NCI-H446 (cell line): ENCODE results near the gene ZNF408.
"Not testable (repeated sequence)": the region's sequence is repeated elsewhere in the genome, so short reads cannot be mapped to it uniquely, and the experiment has no call there.

ENCODE experiments used
- DNase-seq, 2 experiments: peaks; one replicate each; lab custom pipeline; 2025; lab: John Stamatoyannopoulos, UW

Gene ZNF408

GRCh38 chr11:46700241-46701077 lies at the start of gene ZNF408, which contains the start of gene ARHGAP1:
TSS of gene ZNF408 (plus strand) at chr11:46701031. CDS start at chr11:46701048, 17 bp downstream.
TSS of gene ARHGAP1 (minus strand) at chr11:46700619. CDS start at chr11:46696107, 4,512 bp downstream.
- peak; percentile 99 for DNase-seq

- no peak for DNase-seq
These were observed 45.2 kb upstream of the ZNF408 start for GRCh38 chr11:46655631-46656030.

GRCh38 chr11:46657186-46657585 lies 43.6 kb upstream of the ZNF408 start:
- DNase-seq, result no peak

- DNase-seq, result no peak
These were observed 42.6 kb upstream of the ZNF408 start for GRCh38 chr11:46658259-46658658.

GRCh38 chr11:46659908-46660307 lies 40.9 kb upstream of the ZNF408 start:
- DNase-seq, result no peak

- no peak for DNase-seq
These were observed 39.0 kb upstream of the ZNF408 start for GRCh38 chr11:46661836-46662235.

GRCh38 chr11:46662366-46662765 lies 38.5 kb upstream of the ZNF408 start:
- DNase-seq, result no peak

GRCh38 chr11:46663277-46663940 lies 37.4 kb upstream of the ZNF408 start:
- DNase-seq, result no peak

- no peak for DNase-seq
These were observed 36.2 kb upstream of the ZNF408 start for GRCh38 chr11:46664612-46665011.

GRCh38 chr11:46665356-46665755 lies 35.5 kb upstream of the ZNF408 start:
- DNase-seq, result no peak

GRCh38 chr11:46666516-46666915 lies 34.3 kb upstream of the ZNF408 start:
- no peak for DNase-seq

GRCh38 chr11:46667043-46667481 lies 33.8 kb upstream of the ZNF408 start:
- DNase-seq, result no peak

GRCh38 chr11:46668480-46669085 lies 32.2 kb upstream of the ZNF408 start:
- DNase-seq, result no peak

- no peak for DNase-seq
These were observed 31.1 kb upstream of the ZNF408 start for GRCh38 chr11:46669711-46670139.

- DNase-seq, result not testable (repeated sequence)
These were observed 30.3 kb upstream of the ZNF408 start for GRCh38 chr11:46670521-46670920.

- DNase-seq, result no peak
These were observed 28.9 kb upstream of the ZNF408 start for GRCh38 chr11:46671958-46672315.

- DNase-seq, result no peak
These were observed 28.4 kb upstream of the ZNF408 start for GRCh38 chr11:46672381-46672839.

GRCh38 chr11:46673713-46674462 lies 26.9 kb upstream of the ZNF408 start:
- no peak for DNase-seq

- DNase-seq, result no peak
These were observed 26.2 kb upstream of the ZNF408 start for GRCh38 chr11:46674463-46675287.

- no peak for DNase-seq
These were observed 25.5 kb upstream of the ZNF408 start for GRCh38 chr11:46675288-46675851.

GRCh38 chr11:46675949-46676348 lies 24.9 kb upstream of the ZNF408 start:
- DNase-seq, result no peak
